Calu3 (cell line): ENCODE data around the gene FXYD1. TPM values are rescaled to one million over a fixed set of nuclear protein-coding genes. Genes with fewer than 3 reads are reported as not detected.

Experiments
- BruUV-seq: library from RNA; stranded (reverse); fragments of 400-500 nt; replicated peaks from 2 replicates; lab custom pipeline; 2021; lab: Mats Ljungman, UMichigan
- CTCF ChIA-PET: fragments of 300-600 bp; sonication (Branson Sonifier 250); formaldehyde crosslinking; loops from one replicate; lab custom pipeline; 2022; ENCODE audit warnings: antibody characterized with exemption; lab: Charles Lee
- DNase-seq: peaks from one replicate; pipeline ENCODE4 v3.0.0; 2022
- H3K27ac Mint-ChIP-seq: one replicate; pipeline ENCODE4 v1.8.0; 2022; ENCODE audit warnings: mixed read lengths; ENCODE audit not compliant: unreplicated experiment
- H3K27me3 Mint-ChIP-seq: one replicate; pipeline ENCODE4 v1.8.0; 2022; ENCODE audit warnings: mixed read lengths; ENCODE audit not compliant: unreplicated experiment
- H3K36me3 Mint-ChIP-seq: one replicate; pipeline ENCODE4 v1.8.0; 2022; ENCODE audit warnings: mild to moderate bottlenecking, moderate library complexity, mixed read lengths; ENCODE audit not compliant: insufficient read depth, unreplicated experiment
- H3K4me1 Mint-ChIP-seq: one replicate; pipeline ENCODE4 v1.8.0; 2022; ENCODE audit warnings: mild to moderate bottlenecking, low read depth, mixed read lengths; ENCODE audit not compliant: unreplicated experiment
- H3K4me3 Mint-ChIP-seq: one replicate; pipeline ENCODE4 v1.8.0; 2022; ENCODE audit warnings: mild to moderate bottlenecking, low read depth, moderate library complexity, mixed read lengths; ENCODE audit not compliant: unreplicated experiment
- H3K9me3 Mint-ChIP-seq: one replicate; pipeline ENCODE4 v1.8.0; 2022; ENCODE audit warnings: low read depth, mixed read lengths; ENCODE audit not compliant: unreplicated experiment
- CTCF ChIP-seq: fragments of 200-600 bp; IDR thresholded peaks from one replicate; pipeline ENCODE4 v1.8.0; 2022; ENCODE audit warnings: antibody characterized with exemption; ENCODE audit not compliant: unreplicated experiment
- intact Hi-C: fragments of 100-400 bp; cut with micrococcal nuclease; formaldehyde crosslinking; loops from one replicate; pipeline ENCODE4 v1.10.0; 2022; ENCODE audit not compliant: unreplicated experiment
- total RNA-seq: library from RNA; stranded (reverse); gene quantifications from 2 replicates; pipeline ENCODE4 v1.2.3, GENCODE V29; 2022

FXYD1 gene
- total RNA-seq, 1 experiment from 2014 or later: 1.6 TPM

GRCh38 chr19:35140207-35140961, 1.8 kb downstream of the FXYD1 start:
- intact Hi-C loops: loop anchor here (5.0 kb wide), 1 partner anchor 107 kb away; the partner anchor contains the start of gene LSR
- peaks cover 17% of the 10 kb centered on the region for H3K27me3 Mint-ChIP-seq
- H3K4me1 Mint-ChIP-seq: peaks cover 51% of the 10 kb centered on the region
- H3K4me3 Mint-ChIP-seq: no peak overlapping the region
- H3K9me3 Mint-ChIP-seq: no peaks in the 10 kb centered on the region
- no TSS peak for BruUV-seq
- TF ChIP-seq CTCF: no peak
- H3K36me3 Mint-ChIP-seq: peaks cover 26% of the 10 kb centered on the region
- no peak for DNase-seq
- no peak overlapping the region for H3K27ac Mint-ChIP-seq
- CTCF ChIA-PET: interaction anchor here (0.7 to 2.3 kb wide), 18 partner anchors 13 to 206 kb away, joined by 3 to 31 read pairs (median 6); partner anchors contain the start of gene FXYD3

GRCh38 chr19:35140962-35141836, 2.6 kb downstream of the FXYD1 start:
- peak; percentile 97 for DNase-seq
- Mint-ChIP-seq H3K4me1 (peaks cover 52% of the 10 kb centered on the region), H3K27ac (no peak overlapping the region), H3K36me3 (peaks cover 26% of the 10 kb centered on the region), H3K4me3 (peak overlapping the region; percentile 46), H3K27me3 (peaks cover 17% of the 10 kb centered on the region), H3K9me3 (no peaks in the 10 kb centered on the region)
- peak; percentile 31 for TF ChIP-seq CTCF
- intact Hi-C loops: loop anchor here (5.0 kb wide), 1 partner anchor 106 kb away; the partner anchor contains the start of gene LSR
- CTCF ChIA-PET: interaction anchor here (0.6 to 2.3 kb wide), 28 partner anchors 12 to 502 kb away, joined by 3 to 31 read pairs (median 5); partner anchors contain the start of gene FXYD3
- BruUV-seq: no TSS peak

- BruUV-seq: no TSS peak
- H3K4me1 Mint-ChIP-seq: peaks cover 48% of the 10 kb centered on the region
- H3K4me3 Mint-ChIP-seq: peak overlapping the region; percentile 48
- H3K27ac Mint-ChIP-seq: no peak overlapping the region
- H3K9me3 Mint-ChIP-seq: no peaks in the 10 kb centered on the region
- DNase-seq: no peak
- peaks cover 26% of the 10 kb centered on the region for H3K36me3 Mint-ChIP-seq
- H3K27me3 Mint-ChIP-seq: peaks cover 17% of the 10 kb centered on the region
- no peak for TF ChIP-seq CTCF
- intact Hi-C loops: loop anchor here (5.0 kb wide), 1 partner anchor 105 kb away; the partner anchor contains the start of gene LSR
- CTCF ChIA-PET: interaction anchor here (0.6 to 2.3 kb wide), 25 partner anchors 12 to 169 kb away, joined by 3 to 31 read pairs (median 5); partner anchors contain the start of gene FXYD3
Measured at GRCh38 chr19:35141837-35142605, 3.4 kb downstream of the FXYD1 start.
